ENCODE results near the gene RALY. TPM values are rescaled to one million over a fixed set of nuclear protein-coding genes. Genes with fewer than 3 reads are reported as not detected.

The RALY gene
- total RNA-seq, 2 experiments from 2014 or later, result 136 to 163 TPM

DNA sequence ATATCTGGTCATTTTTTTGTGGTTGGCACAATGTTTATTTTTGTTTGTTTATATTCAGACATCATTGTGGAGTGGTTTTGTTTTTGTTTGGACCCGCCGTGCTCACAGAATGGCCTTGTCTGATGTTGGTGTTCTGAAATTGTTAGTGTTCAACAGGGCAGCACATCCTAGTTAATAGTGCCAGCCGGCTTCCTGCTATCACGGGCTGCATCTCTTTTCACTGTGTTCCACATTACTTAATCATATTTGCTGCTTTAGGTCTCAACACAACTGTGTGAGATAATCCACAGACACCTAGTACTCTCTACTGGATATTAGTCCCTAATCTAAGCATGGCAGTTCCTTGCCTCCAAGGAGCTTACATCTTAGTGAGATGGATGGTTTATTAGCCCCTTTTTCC lies 121.1 kb downstream of the RALY start:
- intact Hi-C loops (cut with micrococcal nuclease; ENCODE audit: unreplicated experiment), result loop anchor here (5.0 kb wide), 2 partner anchors 303 to 428 kb away; partner anchors contain the start of genes CHMP4B and E2F1
- ChIA-PET POLR2A (no interaction called here), CTCF (ENCODE audit: unreplicated experiment) (no interaction called here)
- no peak for DNase-seq (ENCODE audit: low spot score)
- Histone ChIP-seq H3K9me3 (ENCODE audit: low read length) (no peaks in the 10 kb centered on the region), H3K4me1 (ENCODE audit: insufficient read depth, low read length, poor library complexity, severe bottlenecking) (peaks cover 12% of the 10 kb centered on the region), H2AFZ (ENCODE audit: low read length) (no peak overlapping the region), H3K9me2 (ENCODE audit: insufficient read depth, low read length) (no peaks in the 10 kb centered on the region), H3K79me2 (ENCODE audit: insufficient read depth, low read depth, low read length) (peaks cover 22% of the 10 kb centered on the region), H3K4me2 (ENCODE audit: low read length) (no peak overlapping the region), H3K36me3 (ENCODE audit: insufficient read depth, low read length) (peaks cover 19% of the 10 kb centered on the region), H3K27ac (ENCODE audit: low read depth, low read length, poor library complexity, severe bottlenecking) (no peak overlapping the region), H4K20me1 (ENCODE audit: insufficient read depth, low read length) (peaks cover 10% of the 10 kb centered on the region; the same call in 1 of the 2 replicates), H3K4me3 (ENCODE audit: low read depth, low read length, poor library complexity, severe bottlenecking) (no peak overlapping the region)
- TF ChIP-seq, protein P1, sequence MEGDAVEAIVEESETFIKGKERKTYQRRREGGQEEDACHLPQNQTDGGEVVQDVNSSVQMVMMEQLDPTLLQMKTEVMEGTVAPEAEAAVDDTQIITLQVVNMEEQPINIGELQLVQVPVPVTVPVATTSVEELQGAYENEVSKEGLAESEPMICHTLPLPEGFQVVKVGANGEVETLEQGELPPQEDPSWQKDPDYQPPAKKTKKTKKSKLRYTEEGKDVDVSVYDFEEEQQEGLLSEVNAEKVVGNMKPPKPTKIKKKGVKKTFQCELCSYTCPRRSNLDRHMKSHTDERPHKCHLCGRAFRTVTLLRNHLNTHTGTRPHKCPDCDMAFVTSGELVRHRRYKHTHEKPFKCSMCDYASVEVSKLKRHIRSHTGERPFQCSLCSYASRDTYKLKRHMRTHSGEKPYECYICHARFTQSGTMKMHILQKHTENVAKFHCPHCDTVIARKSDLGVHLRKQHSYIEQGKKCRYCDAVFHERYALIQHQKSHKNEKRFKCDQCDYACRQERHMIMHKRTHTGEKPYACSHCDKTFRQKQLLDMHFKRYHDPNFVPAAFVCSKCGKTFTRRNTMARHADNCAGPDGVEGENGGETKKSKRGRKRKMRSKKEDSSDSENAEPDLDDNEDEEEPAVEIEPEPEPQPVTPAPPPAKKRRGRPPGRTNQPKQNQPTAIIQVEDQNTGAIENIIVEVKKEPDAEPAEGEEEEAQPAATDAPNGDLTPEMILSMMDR (conservative IDR thresholded peaks at IDR 0.05; ENCODE audit: low read length), result no peak
- no peak for TF ChIP-seq EZH2phosphoT487 (IDR thresholded peaks at IDR 0.05; ENCODE audit: borderline replicate concordance, low read depth, low read length)
- BruUV-seq (replicated peaks), result no TSS peak

DNA sequence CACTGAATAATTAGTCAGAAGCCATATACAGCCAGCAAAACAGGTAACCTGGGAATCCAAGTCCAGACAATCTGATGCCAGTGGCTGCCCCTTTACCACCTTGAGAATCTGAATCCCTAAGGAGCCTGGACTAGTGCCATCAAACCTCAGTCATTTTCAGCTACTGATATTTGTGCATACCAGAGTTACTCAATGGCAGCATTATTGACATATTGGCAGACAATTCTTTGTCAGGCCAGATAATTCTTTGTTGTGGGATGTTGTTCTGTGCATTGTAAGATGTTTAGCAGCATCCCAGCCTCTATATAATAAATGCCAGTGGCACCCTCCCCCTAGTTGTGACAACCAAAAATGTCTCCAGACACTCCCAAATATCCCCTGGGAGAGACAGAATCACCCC lies 121.5 kb downstream of the RALY start:
- Histone ChIP-seq H3K79me2 (ENCODE audit: insufficient read depth, low read depth, low read length) (peaks cover 18% of the 10 kb centered on the region), H3K9me2 (ENCODE audit: insufficient read depth, low read length) (no peaks in the 10 kb centered on the region), H2AFZ (ENCODE audit: low read length) (no peak overlapping the region), H3K4me1 (ENCODE audit: insufficient read depth, low read length, poor library complexity, severe bottlenecking) (peaks cover 8% of the 10 kb centered on the region), H3K9me3 (ENCODE audit: low read length) (no peaks in the 10 kb centered on the region), H3K4me2 (ENCODE audit: low read length) (no peak overlapping the region), H3K27ac (ENCODE audit: low read depth, low read length, poor library complexity, severe bottlenecking) (no peak overlapping the region), H3K36me3 (ENCODE audit: insufficient read depth, low read length) (peaks cover 14% of the 10 kb centered on the region), H4K20me1 (ENCODE audit: insufficient read depth, low read length) (peaks cover 10% of the 10 kb centered on the region; the same call in 1 of the 2 replicates), H3K4me3 (ENCODE audit: low read depth, low read length, poor library complexity, severe bottlenecking) (no peak overlapping the region)
- CTCF ChIA-PET (ENCODE audit: unreplicated experiment), result no interaction called here
- BruUV-seq (replicated peaks), result no TSS peak
- POLR2A ChIA-PET, result interaction anchor here (0.8 kb wide), 1 partner anchor 68 kb away, joined by 3 read pairs; no protein-coding TSS in a partner anchor
- DNase-seq (ENCODE audit: low spot score), result no peak
- intact Hi-C loops (cut with micrococcal nuclease; ENCODE audit: unreplicated experiment), result no loop called here
- TF ChIP-seq, protein P1 (conservative IDR thresholded peaks at IDR 0.05; ENCODE audit: low read length), result no peak
- no peak for TF ChIP-seq EZH2phosphoT487 (IDR thresholded peaks at IDR 0.05; ENCODE audit: borderline replicate concordance, low read depth, low read length)

DNA sequence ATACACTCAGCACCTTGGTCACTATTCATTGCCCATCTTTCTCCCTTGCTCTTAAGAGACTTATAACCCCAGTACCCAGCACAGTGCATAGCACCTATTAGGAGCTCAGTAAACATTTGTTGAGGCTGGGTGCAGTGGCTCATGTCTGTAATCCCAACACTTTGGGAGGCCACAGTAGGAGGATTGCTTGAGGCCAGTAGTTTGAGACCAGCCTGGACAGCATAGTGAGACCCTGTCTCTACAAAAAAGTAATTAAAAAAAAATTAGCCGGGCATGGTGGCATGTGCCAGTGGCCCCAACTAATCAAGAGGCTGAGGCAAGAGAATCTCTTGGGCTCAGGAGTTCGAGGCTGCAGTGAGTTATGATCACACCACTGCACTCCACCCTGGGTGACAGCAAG lies 126.5 kb downstream of the RALY start:
- POLR2A ChIA-PET, result no interaction called here
- CTCF ChIA-PET (ENCODE audit: unreplicated experiment), result no interaction called here
- H3K79me2 ChIP-seq (ENCODE audit: insufficient read depth, low read depth, low read length), result no peaks in the 10 kb centered on the region
- intact Hi-C loops (cut with micrococcal nuclease; ENCODE audit: unreplicated experiment), result no loop called here
- no peaks in the 10 kb centered on the region for H3K9me3 ChIP-seq (ENCODE audit: low read length)
- no peaks in the 10 kb centered on the region for H3K36me3 ChIP-seq (ENCODE audit: insufficient read depth, low read length)
- no peak for TF ChIP-seq EZH2phosphoT487 (IDR thresholded peaks at IDR 0.05; ENCODE audit: borderline replicate concordance, low read depth, low read length)
- TF ChIP-seq, protein P1 (conservative IDR thresholded peaks at IDR 0.05; ENCODE audit: low read length), result no peak
- H4K20me1 ChIP-seq (ENCODE audit: insufficient read depth, low read length), result no peaks in the 10 kb centered on the region
- no peak overlapping the region for H3K4me2 ChIP-seq (ENCODE audit: low read length)
- BruUV-seq (replicated peaks), result no TSS peak
- H3K9me2 ChIP-seq (ENCODE audit: insufficient read depth, low read length), result no peaks in the 10 kb centered on the region
- DNase-seq (ENCODE audit: low spot score), result no peak
- no peak overlapping the region for H3K4me3 ChIP-seq (ENCODE audit: low read depth, low read length, poor library complexity, severe bottlenecking)
- no peak overlapping the region for H2AFZ ChIP-seq (ENCODE audit: low read length)
- no peak overlapping the region for H3K27ac ChIP-seq (ENCODE audit: low read depth, low read length, poor library complexity, severe bottlenecking)
- H3K4me1 ChIP-seq (ENCODE audit: insufficient read depth, low read length, poor library complexity, severe bottlenecking), result peaks cover 14% of the 10 kb centered on the region
